HFFc6 (cell line): Measurements from ENCODE around the gene BAG5. TPM values are rescaled to one million over a fixed set of nuclear protein-coding genes. Genes with fewer than 3 reads are reported as not detected.

Experiments
- DNase-seq: peaks from one replicate; pipeline ENCODE4 v3.0.0-alpha.2; 2018
- H3K27ac Mint-ChIP-seq: 2 replicates; pipeline ENCODE4 v1.8.0; 2020; ENCODE audit warnings: mild to moderate bottlenecking, mixed read lengths
- H3K27me3 Mint-ChIP-seq: 2 replicates; pipeline ENCODE4 v1.8.0; 2021; ENCODE audit warnings: mild to moderate bottlenecking, moderate library complexity, mixed read lengths; ENCODE audit not compliant: insufficient read depth
- H3K36me3 Mint-ChIP-seq: 2 replicates; pipeline ENCODE4 v1.8.0; 2021; ENCODE audit warnings: low read depth, mixed read lengths
- H3K4me1 Mint-ChIP-seq: 2 replicates; pipeline ENCODE4 v1.8.0; 2020; ENCODE audit warnings: low read depth, mixed read lengths
- H3K4me3 Mint-ChIP-seq: 2 replicates; pipeline ENCODE4 v1.8.0; 2020; ENCODE audit warnings: mild to moderate bottlenecking, moderate library complexity, mixed read lengths
- H3K9me3 Mint-ChIP-seq: 2 replicates; pipeline ENCODE4 v1.8.0; 2020; ENCODE audit warnings: mild to moderate bottlenecking, mixed read lengths
- total RNA-seq, 6 experiments: library from RNA; stranded (reverse); fragmentation: NEBNext Ultra II Directional; extraction: Animal tissue kit (Norgen Biotek cat#: 25700); gene quantifications; 2 replicates in 1 of 6; 3 replicates in 5 of 6; pipeline ENCODE4 v1.2.3, GENCODE V29; 2021
- TF ChIP-seq, protein P1 (sequence below): fragments of 200-600 bp; sonication (generic); IDR thresholded peaks from 2 replicates; pipeline ENCODE4 v1.5.0; 2021; ENCODE audit warnings: antibody characterized with exemption, mild to moderate bottlenecking

BAG5 gene
- total RNA-seq, 6 experiments from 2014 or later = 22.6 to 25.8 (median 23.6) TPM

DNA sequence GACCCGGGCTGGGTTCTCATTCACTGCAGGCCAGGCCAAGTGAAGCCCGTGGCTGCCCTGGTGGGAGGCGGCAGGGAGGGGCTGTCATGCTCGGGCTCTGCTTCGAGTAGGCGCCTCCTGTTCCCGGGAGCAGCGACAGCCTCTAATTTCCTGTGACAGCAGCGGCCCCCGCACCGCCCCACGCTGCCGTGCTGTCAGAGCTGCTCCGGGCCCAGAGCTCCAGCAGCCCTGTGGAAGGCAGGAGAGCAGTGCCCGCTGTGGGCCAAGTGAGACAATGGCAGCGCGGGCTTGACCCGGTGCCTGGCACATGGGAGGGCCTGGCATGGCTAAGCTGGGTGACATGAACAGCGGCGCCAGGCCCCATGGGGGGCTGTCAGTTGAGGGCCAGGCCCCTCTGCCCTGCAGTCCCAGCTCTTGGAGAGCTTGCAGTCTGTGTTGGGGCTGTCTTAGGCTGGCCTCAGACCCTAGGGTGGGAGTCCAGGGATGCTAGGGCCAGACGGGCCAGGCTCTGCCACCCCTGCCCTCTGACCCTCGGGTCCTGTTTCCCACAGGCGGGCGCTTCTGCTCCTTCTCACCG, 28.4 kb downstream of the BAG5 start:
- H3K9me3 Mint-ChIP-seq = no peaks in the 10 kb centered on the region
- peaks cover 17% of the 10 kb centered on the region for H3K4me1 Mint-ChIP-seq
- peaks cover 3% of the 10 kb centered on the region; the same call in 1 of the 2 replicates for H3K27me3 Mint-ChIP-seq
- H3K36me3 Mint-ChIP-seq = peaks cover 4% of the 10 kb centered on the region; the same call in 1 of the 2 replicates
- no peak for DNase-seq
- no peak overlapping the region for H3K27ac Mint-ChIP-seq
- TF ChIP-seq, protein P1, sequence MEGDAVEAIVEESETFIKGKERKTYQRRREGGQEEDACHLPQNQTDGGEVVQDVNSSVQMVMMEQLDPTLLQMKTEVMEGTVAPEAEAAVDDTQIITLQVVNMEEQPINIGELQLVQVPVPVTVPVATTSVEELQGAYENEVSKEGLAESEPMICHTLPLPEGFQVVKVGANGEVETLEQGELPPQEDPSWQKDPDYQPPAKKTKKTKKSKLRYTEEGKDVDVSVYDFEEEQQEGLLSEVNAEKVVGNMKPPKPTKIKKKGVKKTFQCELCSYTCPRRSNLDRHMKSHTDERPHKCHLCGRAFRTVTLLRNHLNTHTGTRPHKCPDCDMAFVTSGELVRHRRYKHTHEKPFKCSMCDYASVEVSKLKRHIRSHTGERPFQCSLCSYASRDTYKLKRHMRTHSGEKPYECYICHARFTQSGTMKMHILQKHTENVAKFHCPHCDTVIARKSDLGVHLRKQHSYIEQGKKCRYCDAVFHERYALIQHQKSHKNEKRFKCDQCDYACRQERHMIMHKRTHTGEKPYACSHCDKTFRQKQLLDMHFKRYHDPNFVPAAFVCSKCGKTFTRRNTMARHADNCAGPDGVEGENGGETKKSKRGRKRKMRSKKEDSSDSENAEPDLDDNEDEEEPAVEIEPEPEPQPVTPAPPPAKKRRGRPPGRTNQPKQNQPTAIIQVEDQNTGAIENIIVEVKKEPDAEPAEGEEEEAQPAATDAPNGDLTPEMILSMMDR = no peak
- no peak overlapping the region for H3K4me3 Mint-ChIP-seq

DNA sequence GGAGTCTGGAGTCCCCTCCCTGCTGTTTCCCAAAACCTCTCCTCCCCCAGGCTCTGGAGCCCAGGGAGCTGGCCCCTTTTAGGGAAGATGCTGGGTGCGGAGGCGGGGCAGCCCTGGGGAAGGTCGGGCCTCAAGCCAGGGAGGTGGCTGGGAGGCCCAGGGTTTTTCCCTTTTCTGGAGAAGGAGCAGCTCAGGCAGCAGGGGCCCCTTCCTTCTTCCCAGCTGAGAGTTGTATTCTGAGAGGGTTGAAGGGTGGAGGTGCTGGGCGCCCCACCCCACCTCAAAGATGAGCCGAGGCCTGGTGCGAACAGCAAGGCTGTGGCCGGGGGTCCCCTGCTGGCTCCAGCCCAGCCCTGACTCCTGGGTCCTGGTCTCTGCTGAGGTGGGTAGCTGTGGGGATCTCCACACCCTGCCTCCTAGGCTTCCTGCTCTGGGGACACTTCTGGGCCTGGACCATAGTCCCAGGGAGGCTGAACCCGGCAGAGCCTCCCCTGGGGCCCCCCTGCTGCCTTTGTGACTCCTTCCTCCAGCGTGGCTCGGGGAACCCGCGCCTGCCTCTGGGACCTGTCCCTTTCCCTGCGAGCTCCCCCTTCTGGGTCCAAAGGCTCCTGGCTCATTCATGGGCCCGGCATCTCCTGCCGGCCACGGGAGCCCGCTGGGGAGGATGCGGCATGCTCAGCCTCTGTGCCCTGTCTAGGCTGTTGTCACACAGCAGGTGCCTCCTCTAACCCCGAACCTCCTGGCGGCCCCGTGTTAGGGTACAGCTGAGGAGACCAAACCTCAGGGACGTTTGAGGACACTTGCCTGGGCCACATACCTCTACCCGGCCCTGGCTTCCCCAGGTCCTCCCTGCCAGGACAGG, 29.1 kb downstream of the BAG5 start:
- H3K27me3 Mint-ChIP-seq = peaks cover 4% of the 10 kb centered on the region
- no peak overlapping the region for H3K27ac Mint-ChIP-seq
- TF ChIP-seq, protein P1 = no peak
- no peak overlapping the region for H3K4me3 Mint-ChIP-seq
- peaks cover 23% of the 10 kb centered on the region for H3K4me1 Mint-ChIP-seq
- no peaks in the 10 kb centered on the region for H3K9me3 Mint-ChIP-seq
- H3K36me3 Mint-ChIP-seq = peaks cover 4% of the 10 kb centered on the region; the same call in 1 of the 2 replicates
- no peak for DNase-seq

DNA sequence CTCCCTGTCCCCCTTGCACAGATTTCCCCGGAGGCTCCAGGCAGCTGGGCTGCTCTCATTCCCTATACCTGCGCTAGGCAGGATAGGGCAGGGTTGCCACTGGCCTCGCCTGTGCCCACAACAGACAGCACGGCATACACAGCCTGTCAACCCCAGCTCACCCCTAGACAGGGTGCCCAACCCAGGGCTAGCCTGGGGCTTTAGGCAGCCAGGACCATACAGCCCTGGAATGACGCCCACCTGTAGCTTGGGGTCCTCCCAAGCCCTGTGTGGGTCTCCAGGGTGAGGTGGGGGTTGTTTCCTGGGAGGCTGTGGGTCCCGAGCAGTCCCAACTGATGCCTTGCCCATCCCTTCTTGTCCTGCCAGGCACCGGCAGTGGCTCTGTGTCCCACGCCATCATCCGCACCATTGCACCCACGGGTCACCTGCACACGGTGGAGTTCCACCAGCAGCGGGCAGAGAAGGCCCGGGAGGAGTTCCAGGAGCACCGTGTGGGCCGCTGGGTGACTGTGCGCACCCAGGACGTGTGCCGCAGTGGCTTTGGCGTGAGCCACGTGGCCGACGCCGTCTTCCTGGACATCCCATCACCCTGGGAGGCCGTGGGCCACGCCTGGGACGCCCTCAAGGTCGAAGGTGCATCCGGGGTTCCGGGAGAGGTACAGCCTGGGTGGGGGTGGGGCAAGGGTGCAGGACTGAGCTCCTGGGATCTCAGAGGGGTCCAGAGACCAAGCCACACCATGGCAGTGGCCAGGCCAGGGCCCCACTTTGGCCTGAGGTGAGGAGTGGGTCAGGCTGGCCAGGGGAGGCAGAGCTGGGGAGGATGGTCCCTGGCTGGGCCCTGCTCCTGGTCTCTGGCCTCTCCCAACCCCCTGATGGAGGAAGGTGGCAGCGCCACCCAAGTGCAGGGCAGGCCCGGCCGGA, 30.0 kb downstream of the BAG5 start:
- peaks cover 4% of the 10 kb centered on the region for H3K27me3 Mint-ChIP-seq
- TF ChIP-seq, protein P1 = no peak
- H3K36me3 Mint-ChIP-seq = peaks cover 4% of the 10 kb centered on the region; the same call in 1 of the 2 replicates
- no peak overlapping the region for H3K4me3 Mint-ChIP-seq
- peaks cover 32% of the 10 kb centered on the region for H3K4me1 Mint-ChIP-seq
- DNase-seq = no peak
- no peak overlapping the region for H3K27ac Mint-ChIP-seq
- H3K9me3 Mint-ChIP-seq = no peaks in the 10 kb centered on the region

DNA sequence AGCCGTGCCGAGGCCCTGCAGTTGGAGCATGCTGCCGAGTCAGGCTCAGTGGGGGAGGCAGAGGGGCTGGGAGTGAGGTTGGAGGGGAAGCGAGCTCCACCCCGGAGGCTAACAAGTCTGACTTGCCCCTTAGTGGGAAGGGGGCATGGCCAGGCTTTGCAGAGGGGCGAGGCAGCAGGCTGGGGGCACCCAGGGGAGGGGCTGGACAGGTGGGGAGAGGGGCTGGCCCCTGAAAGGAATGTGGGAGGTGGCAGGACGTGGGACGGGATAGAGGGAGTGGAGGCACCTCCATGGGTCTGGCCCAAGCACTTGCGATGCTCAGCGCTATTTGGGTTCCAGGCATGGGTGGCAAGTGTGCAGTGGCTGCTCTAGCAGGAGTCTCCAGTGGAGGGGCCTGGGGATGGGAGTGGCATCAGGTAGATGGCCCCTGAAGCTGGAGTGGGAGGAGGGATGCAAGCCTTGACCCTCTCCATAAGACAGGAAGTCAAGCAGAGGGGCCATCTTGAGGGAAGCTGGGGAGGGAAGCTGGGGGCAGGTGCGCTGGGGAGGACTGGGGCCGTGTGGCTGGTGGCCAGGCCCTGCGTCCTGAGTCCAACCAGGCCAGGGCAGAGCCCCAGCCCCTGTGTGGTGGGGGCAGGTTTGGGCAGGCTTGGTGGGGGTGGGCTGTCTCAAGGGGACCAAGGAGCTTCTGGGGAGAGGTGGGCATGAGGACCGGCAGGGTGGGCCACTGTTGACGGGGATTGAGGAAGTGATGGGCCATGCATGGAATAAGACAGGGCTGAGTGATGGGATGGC, 30.8 kb downstream of the BAG5 start:
- H3K36me3 Mint-ChIP-seq = peaks cover 4% of the 10 kb centered on the region; the same call in 1 of the 2 replicates
- TF ChIP-seq, protein P1 = no peak
- H3K9me3 Mint-ChIP-seq = no peaks in the 10 kb centered on the region
- H3K27ac Mint-ChIP-seq = no peak overlapping the region
- no peak overlapping the region for H3K4me3 Mint-ChIP-seq
- H3K4me1 Mint-ChIP-seq = peaks cover 33% of the 10 kb centered on the region
- DNase-seq = no peak
- peaks cover 3% of the 10 kb centered on the region for H3K27me3 Mint-ChIP-seq
